ENCODE measurements around the gene GLTP.

Gene GLTP

GRCh38 chr12:109927622-109928021 lies 47.3 kb upstream of the GLTP start:
- TF ChIP-seq EZH2phosphoT487 (IDR thresholded peaks at IDR 0.05; ENCODE audit: borderline replicate concordance, low read length), result no peak
- TF ChIP-seq, protein P1, sequence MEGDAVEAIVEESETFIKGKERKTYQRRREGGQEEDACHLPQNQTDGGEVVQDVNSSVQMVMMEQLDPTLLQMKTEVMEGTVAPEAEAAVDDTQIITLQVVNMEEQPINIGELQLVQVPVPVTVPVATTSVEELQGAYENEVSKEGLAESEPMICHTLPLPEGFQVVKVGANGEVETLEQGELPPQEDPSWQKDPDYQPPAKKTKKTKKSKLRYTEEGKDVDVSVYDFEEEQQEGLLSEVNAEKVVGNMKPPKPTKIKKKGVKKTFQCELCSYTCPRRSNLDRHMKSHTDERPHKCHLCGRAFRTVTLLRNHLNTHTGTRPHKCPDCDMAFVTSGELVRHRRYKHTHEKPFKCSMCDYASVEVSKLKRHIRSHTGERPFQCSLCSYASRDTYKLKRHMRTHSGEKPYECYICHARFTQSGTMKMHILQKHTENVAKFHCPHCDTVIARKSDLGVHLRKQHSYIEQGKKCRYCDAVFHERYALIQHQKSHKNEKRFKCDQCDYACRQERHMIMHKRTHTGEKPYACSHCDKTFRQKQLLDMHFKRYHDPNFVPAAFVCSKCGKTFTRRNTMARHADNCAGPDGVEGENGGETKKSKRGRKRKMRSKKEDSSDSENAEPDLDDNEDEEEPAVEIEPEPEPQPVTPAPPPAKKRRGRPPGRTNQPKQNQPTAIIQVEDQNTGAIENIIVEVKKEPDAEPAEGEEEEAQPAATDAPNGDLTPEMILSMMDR (IDR thresholded peaks at IDR 0.05; ENCODE audit: low read depth, low read length, poor library complexity, severe bottlenecking), result peak; percentile 69
- no peaks in the 10 kb centered on the region; the same call in 1 of the 2 replicates for H3F3A ChIP-seq (ENCODE audit: control insufficient read depth, insufficient read depth)
- no peaks in the 10 kb centered on the region for H3K9me2 ChIP-seq (replicated peaks; ENCODE audit: control insufficient read depth, low read length)
- H3K27me3 ChIP-seq (ENCODE audit: control insufficient read depth, low read length), result no peaks in the 10 kb centered on the region
- peaks cover 23% of the 10 kb centered on the region for H3K4me1 ChIP-seq (ENCODE audit: control insufficient read depth, low read length)
- H4K20me1 ChIP-seq (ENCODE audit: control insufficient read depth, insufficient read depth, low read depth, low read length), result no peaks in the 10 kb centered on the region
- H3K27ac ChIP-seq (ENCODE audit: low read depth, low read length), result no peak overlapping the region
- no peak overlapping the region for H3K4me2 ChIP-seq (ENCODE audit: low read length)
- H3K4me3 ChIP-seq (ENCODE audit: low read length), result no peak overlapping the region
- peaks cover 51% of the 10 kb centered on the region for H3K36me3 ChIP-seq (ENCODE audit: control insufficient read depth, low read length)
- no peaks in the 10 kb centered on the region for H3K79me2 ChIP-seq (ENCODE audit: control insufficient read depth, low read length)
- no peaks in the 10 kb centered on the region for H3K9me3 ChIP-seq (ENCODE audit: control insufficient read depth, insufficient read depth, low read length)

DNA sequence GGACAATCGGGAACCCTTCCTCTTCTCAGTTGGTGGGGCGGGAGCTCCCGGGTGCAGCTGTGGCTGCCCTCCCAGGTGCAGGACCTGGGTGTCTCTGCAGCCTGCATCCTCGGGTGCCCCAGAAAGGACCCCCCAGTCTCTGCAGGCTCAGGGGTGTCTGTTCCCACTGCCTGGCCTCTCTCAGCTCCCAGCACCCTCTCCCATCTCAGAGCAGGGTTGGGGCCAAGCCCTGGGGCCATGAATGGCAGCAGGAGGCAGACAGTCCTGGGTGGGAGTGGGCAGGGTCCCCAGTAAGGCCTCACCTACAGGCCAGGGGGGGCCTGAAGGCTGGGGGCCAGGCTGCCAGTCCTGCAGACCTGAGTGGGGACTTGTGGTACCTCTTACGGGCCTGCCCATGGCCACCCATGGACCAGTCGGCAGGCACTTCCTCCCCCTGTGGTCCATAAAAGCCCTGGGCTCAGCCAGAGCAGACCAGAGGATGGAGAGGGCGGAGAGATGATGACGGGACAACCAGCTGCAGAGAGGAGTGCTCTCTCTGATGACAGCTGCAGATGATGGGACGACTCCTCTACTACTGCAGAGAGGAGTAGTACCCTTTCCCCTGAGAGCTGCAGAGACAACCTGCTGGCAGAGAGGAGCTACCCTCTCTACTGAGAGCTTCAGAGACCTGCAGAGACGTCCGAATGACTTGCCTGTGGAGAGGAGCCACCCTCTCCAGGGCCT lies 46.3 kb upstream of the GLTP start:
- no peaks in the 10 kb centered on the region for H3K79me2 ChIP-seq (ENCODE audit: control insufficient read depth, low read length)
- TF ChIP-seq, protein P1 (IDR thresholded peaks at IDR 0.05; ENCODE audit: low read depth, low read length, poor library complexity, severe bottlenecking), result no peak
- no peak for TF ChIP-seq EZH2phosphoT487 (IDR thresholded peaks at IDR 0.05; ENCODE audit: borderline replicate concordance, low read length)
- H3K9me2 ChIP-seq (replicated peaks; ENCODE audit: control insufficient read depth, low read length), result no peaks in the 10 kb centered on the region
- H3K9me3 ChIP-seq (ENCODE audit: control insufficient read depth, insufficient read depth, low read length), result no peaks in the 10 kb centered on the region
- H3K4me3 ChIP-seq (ENCODE audit: low read length), result no peak overlapping the region
- peaks cover 23% of the 10 kb centered on the region for H3K4me1 ChIP-seq (ENCODE audit: control insufficient read depth, low read length)
- no peaks in the 10 kb centered on the region for H3K27me3 ChIP-seq (ENCODE audit: control insufficient read depth, low read length)
- peaks cover 41% of the 10 kb centered on the region for H3K36me3 ChIP-seq (ENCODE audit: control insufficient read depth, low read length)
- no peak overlapping the region for H3K27ac ChIP-seq (ENCODE audit: low read depth, low read length)
- no peak overlapping the region for H3K4me2 ChIP-seq (ENCODE audit: low read length)
- H3F3A ChIP-seq (ENCODE audit: control insufficient read depth, insufficient read depth), result peaks cover 2% of the 10 kb centered on the region
- H4K20me1 ChIP-seq (ENCODE audit: control insufficient read depth, insufficient read depth, low read depth, low read length), result no peaks in the 10 kb centered on the region

DNA sequence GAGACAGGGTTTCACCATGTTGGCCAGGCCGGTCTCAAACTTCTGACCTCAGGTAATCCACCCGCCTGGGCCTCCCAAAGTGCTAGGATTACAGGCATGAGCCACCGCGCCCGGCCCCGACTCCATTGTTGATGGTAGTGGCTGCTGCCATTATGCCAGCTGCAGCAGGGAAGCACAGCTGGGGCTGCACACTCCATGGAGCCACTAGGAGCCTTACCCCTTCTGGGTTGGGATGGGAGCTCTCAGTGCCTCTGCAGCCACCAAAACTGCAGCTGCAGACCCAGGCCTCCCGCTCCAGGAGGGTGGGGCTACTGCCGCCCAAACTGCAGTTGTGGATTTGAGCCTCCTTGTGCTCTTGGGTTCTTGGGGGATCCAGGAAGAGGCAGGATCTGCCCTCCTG lies 45.7 kb upstream of the GLTP start:
- Histone ChIP-seq H3F3A (ENCODE audit: control insufficient read depth, insufficient read depth) (peaks cover 4% of the 10 kb centered on the region), H4K20me1 (ENCODE audit: control insufficient read depth, insufficient read depth, low read depth, low read length) (no peaks in the 10 kb centered on the region), H3K36me3 (ENCODE audit: control insufficient read depth, low read length) (peaks cover 38% of the 10 kb centered on the region)

More for the DNA sequence above, 45.7 kb upstream of the GLTP start:
- Histone ChIP-seq H3K9me3 (ENCODE audit: control insufficient read depth, insufficient read depth, low read length) (no peaks in the 10 kb centered on the region), H3K9me2 (replicated peaks; ENCODE audit: control insufficient read depth, low read length) (no peaks in the 10 kb centered on the region), H3K79me2 (ENCODE audit: control insufficient read depth, low read length) (no peaks in the 10 kb centered on the region), H3K27me3 (ENCODE audit: control insufficient read depth, low read length) (no peaks in the 10 kb centered on the region), H3K4me2 (ENCODE audit: low read length) (no peak overlapping the region), H3K4me3 (ENCODE audit: low read length) (no peak overlapping the region), H3K27ac (ENCODE audit: low read depth, low read length) (no peak overlapping the region), H3K4me1 (ENCODE audit: control insufficient read depth, low read length) (peaks cover 23% of the 10 kb centered on the region)
- TF ChIP-seq EZH2phosphoT487 (IDR thresholded peaks at IDR 0.05; ENCODE audit: borderline replicate concordance, low read length), result no peak
- TF ChIP-seq, protein P1 (IDR thresholded peaks at IDR 0.05; ENCODE audit: low read depth, low read length, poor library complexity, severe bottlenecking), result no peak
